Stimulated activated CD4-positive, alpha-beta T cell treated with anti-CD3 and anti-CD28 coated beads, Interleukin-2, amount 100 ng/mL, for 24 hours (primary cell): ENCODE data around the gene F10.
"Not testable (repeated sequence)": the region's sequence is repeated elsewhere in the genome, so short reads cannot be mapped to it uniquely, and the experiment has no call there.

Experiments
- DNase-seq, 2 donors: peaks; one replicate each; pipeline ENCODE4 v3.0.0-alpha.2; 2020

Gene F10

DNA sequence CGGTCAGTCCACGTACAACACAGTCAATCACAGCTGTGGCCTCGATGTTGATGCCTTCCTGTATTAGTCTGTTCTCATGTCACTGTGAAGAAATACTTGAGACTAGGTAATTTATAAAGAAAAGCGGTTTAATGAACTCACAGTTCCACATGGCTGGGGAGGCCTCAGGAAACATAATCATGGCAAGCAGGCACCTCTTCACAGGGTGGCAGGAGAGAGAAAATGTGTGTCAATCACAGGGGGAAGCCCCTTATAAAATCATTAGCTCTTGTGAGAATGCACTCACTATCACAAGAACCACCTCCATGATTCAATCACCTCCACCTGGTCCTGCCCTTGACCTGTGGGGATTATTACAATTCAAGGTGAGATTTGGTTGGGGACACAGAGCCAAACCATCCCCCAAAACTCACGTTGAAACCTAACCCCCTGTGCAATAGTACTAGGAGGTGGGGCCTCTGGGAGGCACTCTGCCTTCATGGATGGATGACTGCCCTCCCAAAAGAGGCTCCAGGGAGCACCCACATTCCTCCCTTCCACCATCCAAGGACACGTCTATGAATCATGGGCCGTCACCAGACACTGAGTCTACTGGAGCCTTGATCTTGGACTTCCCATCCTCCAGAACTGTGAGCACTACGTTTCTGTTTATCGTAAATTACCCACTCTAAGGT is 33.5 kb downstream of the F10 start:
- DNase-seq, result no peak

DNA sequence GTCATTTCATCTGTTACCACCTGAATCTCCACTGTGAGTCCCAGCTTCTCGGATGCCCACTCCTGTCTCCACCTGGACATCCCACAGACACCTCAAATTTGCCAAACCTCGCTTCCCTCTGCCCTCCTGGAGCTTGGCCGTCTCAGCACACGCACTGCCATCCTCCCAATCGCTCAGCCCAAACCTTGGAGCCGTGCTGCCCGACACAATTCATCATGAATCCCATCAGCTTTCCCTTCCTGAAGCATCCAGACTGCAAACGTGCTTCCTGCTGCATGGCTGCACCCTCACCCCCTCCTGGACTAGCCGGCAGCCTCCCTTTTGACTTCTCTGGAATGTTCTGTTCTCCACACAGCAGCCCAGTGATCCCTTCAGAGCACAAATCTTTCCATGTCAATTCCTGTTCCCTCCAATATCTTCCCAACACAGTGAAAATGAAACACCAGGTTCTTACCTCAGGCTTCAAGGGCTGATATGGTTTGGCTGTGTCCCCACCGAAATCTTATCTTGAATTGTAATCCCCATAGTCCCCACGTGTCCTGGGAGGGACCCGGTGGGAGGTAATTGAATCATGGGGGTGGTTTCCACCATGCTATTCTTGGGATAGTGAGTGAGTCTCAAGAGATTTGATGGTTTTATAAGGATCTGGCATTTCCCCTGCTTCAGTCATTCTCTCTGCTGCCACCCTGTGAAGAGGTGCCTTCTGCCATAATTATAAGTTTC is 34.8 kb downstream of the F10 start:
- no peak for DNase-seq

DNA sequence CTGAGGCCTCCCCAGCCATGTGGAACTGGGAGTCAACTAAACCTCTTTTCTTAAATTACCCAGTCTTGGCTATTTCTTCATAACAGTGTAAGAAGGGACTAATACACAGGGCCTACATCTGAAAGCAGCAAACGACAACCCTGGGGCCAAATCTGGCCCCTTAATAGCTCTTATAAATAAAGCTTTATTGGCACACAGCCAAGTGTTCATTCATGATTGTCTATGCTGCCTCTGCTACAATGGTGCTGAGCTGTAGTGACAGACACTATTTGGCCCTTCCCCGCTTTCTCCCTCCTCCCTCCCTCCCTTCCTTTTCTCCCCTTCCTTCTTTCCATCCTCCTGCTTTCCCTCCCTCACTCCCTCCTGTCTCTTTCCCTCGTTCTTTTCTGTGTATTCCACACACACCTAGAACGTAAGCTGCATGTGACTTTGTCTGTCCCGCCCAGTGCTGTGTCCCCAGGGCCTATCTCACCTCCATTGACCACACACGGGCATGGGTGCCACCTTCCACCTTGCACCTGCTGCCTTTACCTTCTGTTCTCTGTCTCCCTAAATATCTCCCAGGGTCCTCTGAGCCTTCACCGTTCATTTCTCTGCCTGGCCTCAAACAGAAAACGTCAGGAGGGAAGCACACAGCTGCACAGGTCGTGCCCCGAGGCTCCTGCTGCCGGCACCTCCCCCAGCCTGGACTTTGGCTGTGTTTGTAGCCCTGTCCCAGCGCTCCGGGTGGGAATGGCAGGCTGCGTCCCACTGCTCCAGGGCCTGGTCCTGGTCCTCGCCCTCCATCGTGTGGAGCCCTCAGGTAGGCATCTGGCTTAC is 35.5 kb downstream of the F10 start, which contains the start of gene PROZ:
Gene PROZ (plus strand): TSS at position 720 of the 819 bp plus-strand sequence. CDS start 13 bp downstream, at position 733.
- DNase-seq, result no peak

DNA sequence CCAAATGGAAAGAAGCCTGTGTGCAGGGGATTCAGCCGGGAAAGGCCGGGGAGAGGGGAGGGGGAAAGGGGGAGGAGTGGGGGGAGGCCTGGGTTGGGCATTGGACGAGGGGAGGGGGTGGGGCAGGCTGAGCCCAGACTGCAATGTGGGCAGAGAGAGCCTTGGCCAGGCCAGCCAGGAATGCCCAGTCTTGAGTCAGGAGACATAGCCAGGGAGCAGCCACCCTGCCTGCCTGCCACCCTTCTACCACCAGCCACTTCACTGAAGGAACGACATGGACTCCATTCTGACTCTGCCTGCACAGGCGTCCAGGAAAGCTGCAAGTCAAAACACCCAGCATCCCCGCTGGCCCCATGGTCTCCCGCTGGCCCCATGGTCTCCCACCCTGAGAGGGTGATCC is 36.3 kb downstream of the F10 start:
- no peak for DNase-seq

DNA sequence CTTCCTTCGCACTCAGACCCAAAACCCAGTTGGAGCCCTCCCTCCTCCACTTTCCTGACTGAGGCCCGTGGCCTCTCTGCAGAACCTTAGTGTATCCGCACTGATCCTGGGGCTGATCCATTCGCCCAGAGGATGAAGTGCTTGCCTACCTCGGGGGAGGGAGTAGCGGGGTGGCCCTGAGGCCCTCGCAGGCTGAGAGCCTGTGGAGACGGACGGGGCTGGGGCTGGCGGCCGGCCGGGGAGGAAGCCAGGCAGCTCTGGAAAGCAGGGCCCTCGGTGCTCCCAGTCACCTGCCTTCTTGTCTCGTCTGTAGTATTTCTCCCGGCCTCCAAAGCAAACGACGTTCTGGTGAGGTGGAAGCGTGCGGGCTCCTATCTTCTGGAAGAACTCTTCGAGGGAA is 37.1 kb downstream of the F10 start:
- no peak for DNase-seq

DNA sequence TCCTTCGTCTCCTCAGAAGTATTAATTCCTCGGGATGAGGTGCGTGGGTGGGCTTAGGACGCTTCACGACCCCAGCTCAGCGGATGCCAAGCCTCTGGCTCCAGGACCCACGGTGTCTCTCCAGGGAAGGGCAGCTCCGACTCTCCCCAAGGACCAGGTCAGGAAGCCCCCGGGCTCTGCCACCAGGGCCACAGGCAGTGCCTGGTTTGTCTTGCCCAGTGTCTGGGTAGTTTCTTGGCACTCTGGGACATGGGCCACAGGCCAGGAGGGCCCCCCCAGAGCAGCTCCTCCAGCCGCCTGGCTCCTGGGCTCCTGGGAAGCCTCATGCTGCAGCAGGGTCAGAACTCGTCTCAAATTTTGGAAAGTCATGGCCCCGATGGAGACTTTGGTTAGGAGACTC is 38.4 kb downstream of the F10 start:
- no peak for DNase-seq

DNA sequence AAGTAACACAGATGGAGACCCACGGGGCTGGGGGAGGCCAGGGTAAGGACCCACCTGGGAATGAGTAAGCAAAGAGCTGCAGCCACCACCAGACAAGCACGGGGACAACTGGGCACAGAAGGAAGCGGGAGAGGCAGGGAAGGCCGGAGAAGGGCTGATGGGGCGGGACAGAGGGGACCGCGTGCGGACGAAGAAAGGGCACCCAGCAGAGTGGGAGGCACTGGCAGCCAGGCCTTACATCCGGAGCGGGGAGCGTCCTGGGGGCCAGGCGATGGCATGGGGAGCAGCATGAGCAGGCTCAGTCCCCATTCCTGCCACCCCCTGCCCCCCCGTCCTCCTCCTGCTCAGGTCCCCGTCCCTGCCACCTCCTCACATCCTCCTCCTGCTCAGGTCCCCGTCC is 38.8 kb downstream of the F10 start:
- DNase-seq, result no peak

DNA sequence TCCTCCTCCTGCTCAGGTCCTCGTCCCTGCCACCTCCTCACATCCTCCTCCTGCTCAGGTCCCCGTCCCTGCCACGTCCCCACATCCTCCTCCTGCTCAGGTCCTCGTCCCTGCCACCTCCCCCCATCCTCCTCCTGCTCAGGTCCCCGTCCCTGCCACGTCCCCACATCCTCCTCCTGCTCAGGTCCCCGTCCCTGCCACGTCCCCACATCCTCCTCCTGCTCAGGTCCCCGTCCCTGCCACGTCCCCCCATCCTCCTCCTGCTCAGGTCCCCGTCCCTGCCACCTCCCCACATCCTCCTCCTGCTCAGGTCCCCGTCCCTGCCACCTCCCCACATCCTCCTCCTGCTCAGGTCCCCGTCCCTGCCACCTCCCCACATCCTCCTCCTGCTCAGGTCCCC is 39.4 kb downstream of the F10 start:
- not testable (repeated sequence) for DNase-seq

DNA sequence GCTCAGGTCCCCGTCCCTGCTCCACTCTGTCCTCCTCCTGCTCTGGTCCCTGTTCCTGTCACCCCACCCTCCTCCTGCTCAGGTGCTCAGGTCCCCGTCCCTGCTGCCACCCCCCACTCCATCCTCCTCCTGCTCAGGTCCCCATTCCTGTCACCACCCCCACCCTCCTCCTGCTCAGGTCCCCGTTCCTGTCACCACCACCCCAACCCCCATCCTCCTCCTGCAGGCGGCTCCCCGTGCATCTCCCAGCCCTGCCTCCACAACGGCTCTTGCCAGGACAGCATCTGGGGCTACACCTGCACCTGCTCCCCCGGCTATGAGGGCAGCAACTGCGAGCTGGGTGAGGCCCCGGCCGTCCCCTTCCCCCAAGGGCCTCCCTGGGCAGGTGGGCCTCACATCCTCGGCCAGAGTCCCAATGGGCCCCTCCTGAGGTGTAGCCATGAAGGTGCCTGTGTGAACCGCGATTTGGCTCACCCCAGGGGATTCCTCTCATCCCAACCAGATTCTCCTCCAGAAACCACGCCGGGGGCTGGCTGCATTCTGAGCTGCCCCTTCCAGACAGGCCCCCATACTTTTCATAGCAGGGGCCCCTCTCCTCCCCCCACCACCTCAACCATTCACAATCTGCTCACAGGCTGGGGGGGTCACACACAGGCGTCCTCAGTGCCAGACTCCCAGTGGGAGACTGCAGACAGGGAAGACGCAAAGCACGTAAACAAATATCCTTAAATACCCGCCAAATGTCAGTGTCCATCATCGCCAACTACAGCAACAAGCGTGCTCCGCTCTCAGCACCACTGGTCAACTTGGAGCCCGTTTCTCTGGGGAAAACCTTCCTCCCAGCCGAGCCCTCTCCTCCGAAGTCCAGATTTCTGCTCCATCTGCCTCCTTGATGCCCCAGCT is 40.4 kb downstream of the F10 start:
- no peak for DNase-seq

DNA sequence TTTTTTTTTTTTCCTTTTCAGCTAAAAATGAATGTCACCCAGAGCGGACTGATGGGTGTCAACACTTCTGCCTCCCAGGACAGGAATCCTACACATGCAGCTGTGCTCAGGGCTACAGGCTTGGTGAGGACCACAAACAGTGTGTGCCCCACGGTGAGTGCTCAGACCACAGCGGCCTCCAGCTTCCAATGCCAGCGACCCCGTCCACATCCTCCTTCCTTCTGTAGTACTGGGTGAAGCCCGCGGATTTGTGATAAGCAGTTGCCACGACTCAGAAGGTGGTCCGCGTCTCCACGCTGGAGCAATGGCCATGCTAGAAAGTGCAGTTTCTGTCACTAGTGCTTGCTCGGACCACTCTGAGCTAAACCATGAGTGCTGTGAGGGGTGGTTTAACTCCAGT is 41.9 kb downstream of the F10 start:
- DNase-seq, result no peak

DNA sequence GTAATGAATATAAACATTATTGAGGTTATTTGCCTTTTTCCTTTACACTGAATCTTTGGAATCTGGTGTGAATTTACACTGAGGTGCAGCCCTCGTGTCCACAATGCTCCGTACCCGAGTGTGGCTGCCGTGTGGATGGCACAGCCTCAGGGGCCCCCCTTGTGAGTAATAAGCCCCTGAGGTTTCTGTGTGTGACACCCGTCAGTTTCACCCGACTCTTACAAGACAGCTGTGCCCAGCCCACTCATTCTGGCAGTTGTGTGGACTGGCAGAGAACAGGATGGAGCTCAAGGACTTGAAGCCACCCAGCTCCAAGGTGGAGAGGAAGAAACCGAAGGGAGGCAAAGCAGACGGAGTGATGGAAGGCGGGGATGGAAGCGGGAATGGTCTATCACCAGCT is 43.7 kb downstream of the F10 start:
- no peak for DNase-seq

DNA sequence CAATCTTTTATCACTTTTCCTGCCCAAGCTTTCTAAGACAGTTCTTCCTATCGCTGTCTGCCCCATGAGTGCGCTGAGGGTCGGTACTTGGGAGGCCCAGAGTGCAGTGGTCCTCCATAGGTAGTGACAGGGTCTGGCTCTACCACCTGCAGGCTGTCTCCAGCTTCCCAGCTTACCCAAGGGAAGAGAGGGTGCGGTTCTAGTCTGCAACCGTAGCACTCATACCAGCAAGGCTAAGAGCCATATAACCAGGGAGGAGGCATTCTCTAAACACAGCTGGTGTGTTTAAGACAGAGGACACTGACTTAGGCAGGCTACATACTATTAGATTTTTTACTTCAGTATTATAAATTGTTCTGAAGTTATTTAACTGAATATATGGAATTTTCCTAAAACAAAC is 44.1 kb downstream of the F10 start:
- DNase-seq, result no peak

DNA sequence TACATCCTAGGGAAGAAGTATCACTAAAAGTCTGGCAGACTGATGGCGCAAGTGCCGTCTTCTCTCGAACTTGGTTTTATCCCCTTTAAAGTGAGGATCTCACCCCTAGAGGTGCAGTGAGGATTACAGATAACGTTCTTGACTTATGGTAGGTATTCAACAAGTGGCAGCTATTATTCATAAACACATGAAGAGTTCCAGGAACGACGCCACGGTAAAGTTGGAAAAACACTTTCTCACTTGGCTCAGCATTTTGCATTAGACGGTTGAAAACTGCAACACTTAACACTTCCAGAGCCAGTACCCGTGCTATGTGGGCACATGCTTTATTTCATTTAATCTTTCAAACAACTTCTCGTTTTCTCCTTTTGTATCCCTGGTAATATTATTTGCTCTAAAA is 44.6 kb downstream of the F10 start:
- DNase-seq, result no peak

DNA sequence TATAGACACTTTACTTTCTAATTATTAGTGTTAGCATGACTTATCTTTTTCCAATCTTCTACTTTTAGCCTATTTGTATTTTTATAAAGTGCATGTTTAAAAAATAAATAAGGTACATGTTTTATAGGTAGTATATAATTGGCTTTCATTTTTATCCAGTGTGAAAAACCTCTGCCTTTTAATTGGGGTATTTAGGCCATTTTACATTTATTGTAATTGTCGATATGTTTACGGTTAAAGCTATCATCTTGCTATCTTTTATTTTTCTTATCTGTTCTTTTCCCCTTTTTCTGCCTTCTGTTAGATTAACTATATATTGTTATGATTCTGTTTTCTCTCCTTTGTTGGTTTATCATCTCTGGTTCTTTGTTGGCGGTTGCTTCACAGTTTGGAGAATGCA is 45.0 kb downstream of the F10 start:
- DNase-seq, result no peak

DNA sequence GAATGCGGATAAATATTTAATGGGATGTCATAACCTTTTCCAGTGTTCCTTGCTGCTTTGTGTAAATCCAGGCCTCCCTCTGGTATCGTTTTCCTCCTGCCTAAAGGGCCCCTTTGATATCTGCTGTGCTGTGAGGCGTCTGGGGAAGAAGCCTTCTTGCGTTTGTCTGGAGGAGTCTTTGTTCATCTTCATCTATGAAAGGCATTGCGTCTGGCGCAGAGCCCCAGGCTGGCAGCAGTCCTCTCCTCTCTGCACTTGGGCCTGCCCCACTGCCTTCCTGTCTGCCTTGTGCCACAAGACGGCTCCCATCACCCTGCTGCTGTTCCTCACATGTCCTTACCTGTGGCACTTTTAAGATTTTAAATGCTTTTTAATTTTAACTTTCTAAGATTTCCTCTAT is 45.6 kb downstream of the F10 start:
- DNase-seq, result no peak

DNA sequence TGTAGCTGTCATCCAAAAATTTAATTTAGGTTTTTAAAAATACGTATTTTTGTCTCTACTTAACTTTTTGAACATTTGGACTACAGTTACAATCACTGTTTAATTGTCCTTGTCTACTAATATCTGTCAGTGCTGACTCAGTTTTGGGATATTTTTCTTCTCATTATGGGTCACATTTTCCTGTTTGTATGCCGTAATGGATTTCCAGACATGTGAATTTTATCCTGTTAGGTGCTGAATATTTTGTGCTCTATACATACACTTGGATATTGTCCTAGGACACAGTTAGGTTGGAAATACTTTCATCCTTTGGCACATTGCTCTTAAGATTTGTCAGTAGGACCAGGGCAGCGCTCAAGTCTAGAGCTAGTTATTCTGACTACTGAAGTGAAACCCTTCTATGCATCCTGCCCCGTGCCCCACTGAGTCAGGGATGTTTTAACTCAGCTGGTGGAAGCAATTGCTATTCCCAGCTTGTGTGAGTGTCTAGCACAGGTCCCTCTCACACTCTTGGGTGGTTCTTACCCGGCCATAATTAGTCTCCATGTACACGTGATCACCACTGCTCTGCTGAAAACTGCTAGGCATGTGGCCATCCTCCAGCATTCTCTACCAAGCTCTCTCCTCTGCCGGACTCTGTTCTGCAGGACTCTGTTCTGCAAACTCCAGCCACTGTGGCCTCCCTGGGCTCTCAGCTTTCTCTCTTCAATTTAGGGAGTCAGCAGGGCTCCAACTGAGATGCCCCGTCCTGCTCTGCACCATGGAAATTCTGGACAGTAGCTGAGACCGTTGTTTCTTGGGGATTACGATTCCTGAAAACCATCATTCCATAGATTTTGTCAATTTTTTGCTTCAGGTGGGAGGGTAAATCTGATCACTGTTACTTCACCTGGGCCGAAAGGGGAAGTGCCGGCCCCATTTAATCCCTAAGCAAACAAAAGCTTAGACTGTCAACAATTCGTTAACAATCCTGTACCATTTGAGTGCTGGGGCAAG is 47.0 kb downstream of the F10 start:
- DNase-seq, result no peak

DNA sequence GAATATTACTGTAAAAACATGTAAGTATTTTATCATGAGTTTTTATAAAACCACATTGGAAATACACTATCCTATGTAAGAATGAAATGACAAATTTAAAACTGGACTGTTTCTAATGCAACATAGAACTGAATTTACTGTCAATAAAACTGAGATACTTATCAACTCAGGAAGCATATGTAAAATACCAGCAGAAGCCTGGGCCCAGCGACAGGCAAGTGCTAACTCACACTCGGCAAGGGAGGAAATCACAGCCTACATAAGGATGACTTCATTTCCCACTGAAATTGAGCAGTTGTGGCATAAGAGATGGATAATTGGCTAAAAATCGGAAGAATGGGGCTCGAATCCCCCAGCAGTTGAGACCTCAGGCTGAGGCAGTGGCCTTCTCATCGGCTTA is 47.9 kb downstream of the F10 start:
- no peak for DNase-seq

DNA sequence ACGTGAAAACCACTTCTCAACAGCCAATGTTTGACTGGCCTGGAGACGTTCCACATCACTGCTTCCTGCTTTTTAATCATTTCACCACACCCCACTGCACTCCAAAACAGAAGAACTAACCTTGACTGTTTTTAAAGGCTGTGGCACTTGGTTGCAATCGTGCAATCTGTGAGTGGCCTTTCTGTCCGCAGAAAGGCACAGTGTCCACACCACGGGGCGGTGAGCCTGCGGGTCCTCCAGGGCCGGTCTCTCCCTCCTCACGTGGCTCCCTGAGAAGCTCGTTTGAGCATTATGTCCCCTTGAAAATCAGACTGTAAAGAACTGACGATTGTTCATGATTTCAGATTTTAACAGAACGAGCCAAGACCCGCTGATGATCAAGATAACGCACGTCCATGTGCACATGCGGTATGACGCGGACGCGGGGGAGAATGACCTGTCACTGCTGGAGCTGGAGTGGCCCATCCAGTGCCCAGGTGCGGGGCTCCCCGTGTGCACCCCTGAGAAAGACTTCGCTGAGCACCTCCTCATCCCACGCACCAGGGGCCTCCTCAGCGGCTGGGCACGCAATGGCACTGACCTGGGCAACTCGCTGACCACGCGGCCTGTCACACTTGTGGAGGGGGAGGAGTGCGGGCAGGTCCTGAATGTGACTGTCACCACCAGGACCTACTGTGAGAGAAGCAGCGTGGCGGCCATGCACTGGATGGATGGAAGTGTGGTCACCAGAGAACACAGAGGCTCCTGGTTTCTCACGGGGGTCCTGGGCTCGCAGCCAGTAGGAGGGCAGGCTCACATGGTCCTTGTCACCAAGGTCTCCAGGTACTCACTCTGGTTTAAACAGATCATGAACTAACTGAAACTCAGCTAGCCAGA is 48.9 kb downstream of the F10 start:
- DNase-seq, result no peak

DNA sequence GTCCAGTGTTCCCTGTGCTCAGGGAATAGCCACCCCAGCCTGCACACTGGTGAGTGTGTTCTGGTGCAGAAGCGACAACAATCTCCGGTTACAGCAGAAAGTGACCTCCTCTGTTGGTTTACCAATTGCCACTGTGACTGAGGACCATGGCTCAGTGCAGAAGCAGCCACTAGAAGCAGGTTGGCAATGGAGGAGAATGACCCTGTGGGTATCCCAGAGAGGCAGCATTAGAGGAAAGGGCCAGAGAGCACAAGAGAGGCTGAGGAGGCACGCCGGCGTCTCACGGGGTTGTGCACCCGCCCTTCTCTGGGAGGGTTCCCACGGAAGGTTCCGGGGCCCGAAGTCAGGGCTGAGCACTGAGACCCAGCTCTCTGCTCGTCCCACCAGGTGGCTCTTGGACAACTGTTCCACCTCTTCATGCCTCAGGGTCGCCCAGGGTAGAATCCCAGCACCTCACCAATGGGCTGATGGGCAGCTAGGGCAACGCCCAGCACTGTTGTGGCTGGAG is 49.9 kb downstream of the F10 start:
- no peak for DNase-seq

DNA sequence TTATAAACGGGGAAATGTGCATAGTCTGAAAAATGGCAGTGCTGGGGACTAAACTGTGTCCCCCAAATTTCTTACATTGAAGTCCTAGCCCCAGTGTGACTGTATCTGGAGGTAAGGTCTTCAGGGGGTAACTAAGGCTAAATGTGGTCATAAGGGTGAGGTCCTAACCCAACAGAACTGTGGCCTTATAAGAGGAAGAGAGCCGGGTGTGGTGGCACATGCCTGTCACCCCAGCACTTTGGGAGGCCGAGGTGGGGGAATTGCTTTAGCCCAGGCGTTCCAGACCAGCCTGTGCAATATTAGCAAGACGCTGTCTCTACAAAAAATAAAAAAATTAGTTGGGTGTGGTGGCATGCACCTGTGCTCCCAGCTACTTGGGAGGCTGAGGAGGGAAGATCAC is 53.7 kb downstream of the F10 start:
- peak; percentile 46 to 55 for DNase-seq
